Effector memory CD4-positive, alpha-beta T cell (primary cell): ENCODE measurements around the gene SEC61G.

Experiments
- DNase-seq, 3 donors: peaks; one replicate each; pipeline ENCODE4 v3.0.0-alpha.2; 2020
- H3K27ac ChIP-seq: 2 replicates; pipeline ENCODE4 v1.7.0; 2013; ENCODE audit warnings: mild to moderate bottlenecking, low read length, moderate library complexity; ENCODE audit not compliant: insufficient read depth, poor library complexity, severe bottlenecking
- H3K27me3 ChIP-seq: replicated peaks from 2 replicates; pipeline ENCODE4 v1.7.0; 2013; ENCODE audit warnings: mild to moderate bottlenecking, low read length; ENCODE audit not compliant: insufficient read depth, control insufficient read depth, poor library complexity, severe bottlenecking
- H3K36me3 ChIP-seq: 2 replicates; pipeline ENCODE4 v1.7.0; 2013; ENCODE audit warnings: mild to moderate bottlenecking, low read length, moderate library complexity; ENCODE audit not compliant: control insufficient read depth, insufficient read depth
- H3K4me1 ChIP-seq: 2 replicates; pipeline ENCODE4 v1.7.0; 2013; ENCODE audit warnings: low read length, mild to moderate bottlenecking; ENCODE audit not compliant: control insufficient read depth, insufficient read depth, poor library complexity, severe bottlenecking
- H3K4me3 ChIP-seq: 2 replicates; pipeline ENCODE4 v1.7.0; 2013; ENCODE audit warnings: low read length, low read depth, mild to moderate bottlenecking; ENCODE audit not compliant: insufficient read depth, poor library complexity, severe bottlenecking
- H3K9me3 ChIP-seq: 2 replicates; pipeline ENCODE4 v1.7.0; 2013; ENCODE audit warnings: mild to moderate bottlenecking, low read length, moderate library complexity; ENCODE audit not compliant: control insufficient read depth

The SEC61G gene

DNA sequence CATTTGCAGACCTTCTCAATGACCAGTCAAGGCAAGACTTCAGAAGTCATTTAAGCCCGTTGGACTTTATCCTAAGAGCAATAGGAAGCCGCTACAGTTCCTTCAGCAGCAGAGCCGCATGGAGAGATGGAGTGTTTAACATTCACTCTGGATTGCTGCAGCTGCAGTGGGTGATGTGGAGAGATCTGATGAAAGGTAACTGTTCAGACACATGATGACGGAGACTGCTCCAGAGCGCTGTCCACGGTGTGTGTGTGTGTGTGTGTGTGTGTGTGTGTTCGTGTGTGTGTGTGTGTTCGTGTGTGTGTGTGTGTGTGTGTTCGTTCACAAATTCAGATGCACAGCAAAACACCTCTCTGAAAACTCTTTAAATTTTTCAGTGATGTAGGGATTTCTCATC is 37.0 kb downstream of the SEC61G start:
- Histone ChIP-seq H3K27ac (no peak overlapping the region), H3K4me1 (no peaks in the 10 kb centered on the region), H3K9me3 (peaks cover 3% of the 10 kb centered on the region), H3K36me3 (no peaks in the 10 kb centered on the region), H3K27me3 (no peaks in the 10 kb centered on the region), H3K4me3 (no peak overlapping the region)
- DNase-seq = no peak

GRCh38 chr7:54719974-54720373 is 39.0 kb downstream of the SEC61G start:
- no peaks in the 10 kb centered on the region for H3K36me3 ChIP-seq
- H3K4me3 ChIP-seq = no peak overlapping the region
- no peaks in the 10 kb centered on the region for H3K27me3 ChIP-seq
- no peak overlapping the region for H3K27ac ChIP-seq
- peaks cover 3% of the 10 kb centered on the region for H3K9me3 ChIP-seq
- no peaks in the 10 kb centered on the region for H3K4me1 ChIP-seq
- no peak for DNase-seq

DNA sequence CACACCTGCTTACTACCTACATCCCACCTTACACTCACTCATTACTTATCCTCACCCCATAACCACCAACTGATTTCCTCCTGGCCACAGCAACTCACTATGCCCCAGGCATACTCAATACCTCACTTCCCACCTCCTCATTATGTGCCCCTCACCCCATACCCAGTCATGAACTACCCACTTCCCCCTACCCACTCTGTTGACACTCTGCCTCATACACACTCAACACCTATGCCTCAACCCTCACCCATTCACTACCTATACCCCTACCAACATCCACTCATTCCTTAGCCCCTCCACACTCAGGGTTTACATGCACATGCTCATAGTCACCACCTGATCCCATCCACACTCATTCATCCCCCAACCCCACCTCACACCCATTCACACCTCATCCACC is 39.6 kb downstream of the SEC61G start:
- Histone ChIP-seq H3K4me3 (no peak overlapping the region), H3K9me3 (peaks cover 3% of the 10 kb centered on the region), H3K27me3 (no peaks in the 10 kb centered on the region), H3K27ac (no peak overlapping the region), H3K36me3 (no peaks in the 10 kb centered on the region), H3K4me1 (no peaks in the 10 kb centered on the region)
- no peak for DNase-seq

GRCh38 chr7:54712820-54713219 is 46.2 kb downstream of the SEC61G start:
- no peaks in the 10 kb centered on the region for H3K36me3 ChIP-seq
- no peak for DNase-seq
- H3K27me3 ChIP-seq = no peaks in the 10 kb centered on the region
- H3K4me3 ChIP-seq = no peak overlapping the region
- H3K9me3 ChIP-seq = peaks cover 5% of the 10 kb centered on the region
- no peaks in the 10 kb centered on the region for H3K4me1 ChIP-seq
- H3K27ac ChIP-seq = no peak overlapping the region

DNA sequence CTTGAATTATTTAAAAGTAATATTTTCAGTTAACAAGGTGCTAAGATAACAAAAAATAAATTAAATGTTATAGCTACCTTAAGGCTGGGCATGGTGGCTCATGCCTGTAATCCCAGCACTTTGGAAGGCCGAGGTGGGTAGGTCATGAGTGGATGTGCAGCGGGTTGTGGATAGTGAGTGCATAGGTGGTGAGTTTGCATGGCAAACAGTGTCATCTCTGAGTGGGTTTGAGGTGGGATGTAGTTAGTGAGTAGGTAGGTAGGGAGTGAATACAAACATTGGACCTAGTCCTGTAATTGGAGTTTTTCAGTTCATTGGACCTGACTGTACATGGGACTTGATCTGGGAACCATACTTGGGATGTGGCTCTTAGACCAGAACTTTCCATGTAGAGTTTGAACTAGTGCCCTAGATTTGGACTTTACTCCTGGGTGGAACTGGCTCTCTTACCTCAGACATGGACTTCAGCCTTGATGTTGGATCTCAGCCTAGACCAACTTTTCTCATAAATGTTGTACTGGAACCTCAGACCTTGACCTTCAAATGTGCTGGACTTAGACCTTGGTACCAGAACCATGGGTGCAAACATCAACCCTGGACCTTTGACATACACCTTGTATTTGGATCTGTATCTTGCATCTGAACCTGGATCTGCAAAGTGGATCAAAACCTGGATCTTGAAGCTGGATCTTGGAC is 47.0 kb downstream of the SEC61G start:
- no peaks in the 10 kb centered on the region for H3K27me3 ChIP-seq
- no peak for DNase-seq
- no peak overlapping the region for H3K4me3 ChIP-seq
- peaks cover 5% of the 10 kb centered on the region for H3K9me3 ChIP-seq
- H3K27ac ChIP-seq = no peak overlapping the region
- H3K4me1 ChIP-seq = no peaks in the 10 kb centered on the region
- no peaks in the 10 kb centered on the region for H3K36me3 ChIP-seq

- H3K27ac ChIP-seq = no peak overlapping the region
- peaks cover 5% of the 10 kb centered on the region for H3K9me3 ChIP-seq
- H3K27me3 ChIP-seq = no peaks in the 10 kb centered on the region
- no peak for DNase-seq
- H3K36me3 ChIP-seq = no peaks in the 10 kb centered on the region
- no peak overlapping the region for H3K4me3 ChIP-seq
- H3K4me1 ChIP-seq = no peaks in the 10 kb centered on the region
Observed at GRCh38 chr7:54709283-54709682, 49.7 kb downstream of the SEC61G start.

DNA sequence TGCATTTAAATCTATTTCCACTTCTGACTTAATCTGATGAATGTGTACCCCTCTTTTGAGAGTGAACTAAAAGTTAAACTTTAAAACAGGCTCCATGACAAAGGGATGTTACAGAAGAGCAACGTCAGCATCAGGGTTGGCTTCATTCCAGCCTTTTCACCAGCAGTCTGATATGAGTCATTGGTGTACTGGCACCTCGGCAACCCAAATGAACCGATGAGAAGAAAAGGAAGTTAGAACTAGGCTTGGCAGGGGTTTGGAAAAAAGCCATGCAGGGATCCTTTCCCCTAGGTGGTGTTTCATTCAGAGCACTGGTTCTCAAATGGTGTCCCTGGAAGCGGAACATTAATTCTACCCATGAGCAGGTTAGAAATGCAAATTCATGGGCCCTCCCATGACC is 53.6 kb downstream of the SEC61G start:
- no peak for DNase-seq
- Histone ChIP-seq H3K27ac (no peak overlapping the region), H3K4me3 (no peak overlapping the region), H3K9me3 (peaks cover 5% of the 10 kb centered on the region), H3K27me3 (no peaks in the 10 kb centered on the region), H3K4me1 (no peaks in the 10 kb centered on the region), H3K36me3 (no peaks in the 10 kb centered on the region)

- Histone ChIP-seq H3K4me1 (no peaks in the 10 kb centered on the region), H3K9me3 (peaks cover 5% of the 10 kb centered on the region), H3K27me3 (no peaks in the 10 kb centered on the region), H3K27ac (no peak overlapping the region), H3K36me3 (no peaks in the 10 kb centered on the region), H3K4me3 (no peak overlapping the region)
- no peak for DNase-seq
Observed at GRCh38 chr7:54704851-54705250, 54.2 kb downstream of the SEC61G start.
